ENCODE results near the gene NAALADL1. TPM values are rescaled to one million over a fixed set of nuclear protein-coding genes. Genes with fewer than 3 reads are reported as not detected.

Gene NAALADL1
- total RNA-seq, 4 donors from 2014 or later, result 13.8 to 105 (median 75.6) TPM; not detected in 1

DNA sequence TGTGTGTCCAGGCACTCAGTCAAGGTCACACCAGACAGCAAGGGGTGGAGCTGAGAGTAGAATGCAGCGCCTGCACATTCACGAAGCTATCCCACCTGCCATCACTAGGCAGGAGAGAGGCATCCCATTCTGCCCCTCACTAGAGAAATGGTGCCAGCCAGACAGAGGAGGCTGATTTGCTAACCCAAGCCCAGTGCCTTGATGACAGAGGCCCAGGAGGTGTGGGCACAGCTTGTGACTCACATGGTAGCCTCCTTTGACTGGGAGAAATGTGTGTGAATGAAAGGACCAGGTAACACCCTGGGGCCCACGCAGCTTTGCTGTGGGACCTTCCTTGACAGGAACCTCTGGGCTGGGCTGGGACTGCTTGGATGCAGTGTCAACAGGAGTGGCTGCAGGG, 5.2 kb upstream of the NAALADL1 start:
- H3K36me3 ChIP-seq, result no peaks in the 10 kb centered on the region
- H3K4me1 ChIP-seq, result peaks cover 0 to 4% (median 0%) of the 10 kb centered on the region in 4 donors
- DNase-seq, result no peak
- intact Hi-C loops (cut with DNase I; ENCODE audit: low total_unique reads) (no loop called here), in situ Hi-C loops (cut with MboI; ENCODE audit: low pct_ligation_motif_present in 1 of 4, low pct_unique_long_range_greater_than_20kb in 1 of 4, low sequenced_read_pairs in 3 of 4) (no loop called here)
- TF ChIP-seq POLR2A (IDR thresholded peaks at IDR 0.05) (no peak), POLR2AphosphoS5 (IDR thresholded peaks at IDR 0.05) (no peak), EP300 (IDR thresholded peaks at IDR 0.05; ENCODE audit: low read depth) (no peak)
- TF ChIP-seq, protein P1, sequence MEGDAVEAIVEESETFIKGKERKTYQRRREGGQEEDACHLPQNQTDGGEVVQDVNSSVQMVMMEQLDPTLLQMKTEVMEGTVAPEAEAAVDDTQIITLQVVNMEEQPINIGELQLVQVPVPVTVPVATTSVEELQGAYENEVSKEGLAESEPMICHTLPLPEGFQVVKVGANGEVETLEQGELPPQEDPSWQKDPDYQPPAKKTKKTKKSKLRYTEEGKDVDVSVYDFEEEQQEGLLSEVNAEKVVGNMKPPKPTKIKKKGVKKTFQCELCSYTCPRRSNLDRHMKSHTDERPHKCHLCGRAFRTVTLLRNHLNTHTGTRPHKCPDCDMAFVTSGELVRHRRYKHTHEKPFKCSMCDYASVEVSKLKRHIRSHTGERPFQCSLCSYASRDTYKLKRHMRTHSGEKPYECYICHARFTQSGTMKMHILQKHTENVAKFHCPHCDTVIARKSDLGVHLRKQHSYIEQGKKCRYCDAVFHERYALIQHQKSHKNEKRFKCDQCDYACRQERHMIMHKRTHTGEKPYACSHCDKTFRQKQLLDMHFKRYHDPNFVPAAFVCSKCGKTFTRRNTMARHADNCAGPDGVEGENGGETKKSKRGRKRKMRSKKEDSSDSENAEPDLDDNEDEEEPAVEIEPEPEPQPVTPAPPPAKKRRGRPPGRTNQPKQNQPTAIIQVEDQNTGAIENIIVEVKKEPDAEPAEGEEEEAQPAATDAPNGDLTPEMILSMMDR (IDR thresholded peaks at IDR 0.05), result no peak
- WGBS, 2 donors (ENCODE audit: low coverage in 1 of 2), result 74% methylated on average over 3 of the region's 3 CpGs; no CpG with 5 or more reads in 1 of the 2 donors
- no peaks in the 10 kb centered on the region for H3K9me3 ChIP-seq
- H3K27ac ChIP-seq, result no peak overlapping the region
- H3K4me3 ChIP-seq, result no peak overlapping the region
- H3K27me3 ChIP-seq, result no peaks in the 10 kb centered on the region

DNA sequence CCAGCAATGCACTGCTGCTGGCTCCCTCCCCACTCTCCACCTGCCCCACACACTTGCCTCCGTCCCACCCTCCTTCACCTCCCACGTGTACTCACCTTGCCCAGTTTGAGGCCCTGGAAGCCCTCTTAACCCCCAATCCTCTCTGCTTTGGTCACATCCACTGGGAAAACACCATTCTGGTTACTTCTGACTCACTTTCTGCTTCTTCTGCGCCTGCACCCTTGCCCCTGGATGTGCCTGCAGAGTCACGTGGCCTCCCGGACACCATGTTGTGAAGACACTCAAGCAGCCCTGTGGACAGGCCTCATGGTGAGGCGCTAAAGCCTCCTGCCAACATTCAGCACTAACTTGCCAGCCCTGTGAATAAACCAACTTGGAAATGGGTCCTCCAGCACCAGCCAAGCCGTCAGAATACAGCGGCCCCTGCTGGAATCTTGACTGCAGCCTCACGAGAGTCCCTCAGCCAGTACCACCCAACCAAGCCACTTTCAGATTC, 2.6 kb upstream of the NAALADL1 start:
- DNase-seq, result no peak
- no peaks in the 10 kb centered on the region for H3K27me3 ChIP-seq
- H3K27ac ChIP-seq, result no peak overlapping the region
- no peak overlapping the region for H3K4me3 ChIP-seq
- peaks cover 0 to 7% (median 0%) of the 10 kb centered on the region in 4 donors for H3K4me1 ChIP-seq
- H3K36me3 ChIP-seq, result no peaks in the 10 kb centered on the region
- intact Hi-C loops (cut with DNase I; ENCODE audit: low total_unique reads) (no loop called here), in situ Hi-C loops (cut with MboI; ENCODE audit: low pct_ligation_motif_present in 1 of 4, low pct_unique_long_range_greater_than_20kb in 1 of 4, low sequenced_read_pairs in 3 of 4) (no loop called here)
- TF ChIP-seq POLR2A (IDR thresholded peaks at IDR 0.05) (no peak), EP300 (IDR thresholded peaks at IDR 0.05; ENCODE audit: low read depth) (no peak), POLR2AphosphoS5 (IDR thresholded peaks at IDR 0.05) (no peak)
- TF ChIP-seq, protein P1 (IDR thresholded peaks at IDR 0.05), result no peak
- 78% methylated on average over 8 of the region's 9 CpGs; no CpG with 5 or more reads in 1 of the 2 donors for WGBS, 2 donors (ENCODE audit: low coverage in 1 of 2)
- no peaks in the 10 kb centered on the region for H3K9me3 ChIP-seq

- Histone ChIP-seq H3K4me3 (no peak overlapping the region), H3K27ac (no peak overlapping the region), H3K36me3 (no peaks in the 10 kb centered on the region), H3K27me3 (no peaks in the 10 kb centered on the region), H3K4me1 (peaks cover 0 to 7% (median 0%) of the 10 kb centered on the region in 4 donors), H3K9me3 (no peaks in the 10 kb centered on the region)
- WGBS, 2 donors (ENCODE audit: low coverage in 1 of 2), result 7 to 47% methylated on average over 3 to 10 of the region's 10 CpGs
- in situ Hi-C loops (cut with MboI; ENCODE audit: low pct_ligation_motif_present in 1 of 4, low pct_unique_long_range_greater_than_20kb in 1 of 4, low sequenced_read_pairs in 3 of 4) (no loop called here), intact Hi-C loops (cut with DNase I; ENCODE audit: low total_unique reads) (no loop called here)
- TF ChIP-seq EP300 (IDR thresholded peaks at IDR 0.05; ENCODE audit: low read depth) (no peak), POLR2AphosphoS5 (IDR thresholded peaks at IDR 0.05) (no peak)
- DNase-seq, result no peak
Observed at GRCh38 chr11:65059959-65060824, 1.8 kb upstream of the NAALADL1 start.

- Histone ChIP-seq H3K4me1 (peaks cover 0 to 7% (median 0%) of the 10 kb centered on the region in 4 donors), H3K36me3 (no peaks in the 10 kb centered on the region), H3K4me3 (no peak overlapping the region), H3K27ac (no peak overlapping the region), H3K27me3 (no peaks in the 10 kb centered on the region), H3K9me3 (no peaks in the 10 kb centered on the region)
- TF ChIP-seq POLR2AphosphoS5 (IDR thresholded peaks at IDR 0.05) (no peak), POLR2A (IDR thresholded peaks at IDR 0.05) (no peak), EP300 (IDR thresholded peaks at IDR 0.05; ENCODE audit: low read depth) (no peak)
- TF ChIP-seq, protein P1 (IDR thresholded peaks at IDR 0.05), result no peak
- 72 to 80% methylated on average over 1 to 3 of the region's 3 CpGs for WGBS, 2 donors (ENCODE audit: low coverage in 1 of 2)
- in situ Hi-C loops (cut with MboI; ENCODE audit: low pct_ligation_motif_present in 1 of 4, low pct_unique_long_range_greater_than_20kb in 1 of 4, low sequenced_read_pairs in 3 of 4), result no loop called here
- intact Hi-C loops (cut with DNase I; ENCODE audit: low total_unique reads), result no loop called here
- no peak for DNase-seq
Observed at GRCh38 chr11:65059523-65059922, 1.2 kb upstream of the NAALADL1 start.

Measured in transverse colon (tissue), 4 donors.